CD4-positive, alpha-beta T cell treated with Interleukin-2 at 100 ng/mL for 4 hours (primary cell): ENCODE measurements around the gene GBP1.
A peak's percentile ranks its signal among the peaks of the same experiment; 100 is the strongest.
"Not testable (repeated sequence)": the region's sequence is repeated elsewhere in the genome, so short reads cannot be mapped to it uniquely, and the experiment has no call there.

Experiments used
- DNase-seq: peaks from one replicate; pipeline ENCODE4 v3.0.0-alpha.2; 2020; ENCODE audit warnings: low spot score

The GBP1 gene, protein sequence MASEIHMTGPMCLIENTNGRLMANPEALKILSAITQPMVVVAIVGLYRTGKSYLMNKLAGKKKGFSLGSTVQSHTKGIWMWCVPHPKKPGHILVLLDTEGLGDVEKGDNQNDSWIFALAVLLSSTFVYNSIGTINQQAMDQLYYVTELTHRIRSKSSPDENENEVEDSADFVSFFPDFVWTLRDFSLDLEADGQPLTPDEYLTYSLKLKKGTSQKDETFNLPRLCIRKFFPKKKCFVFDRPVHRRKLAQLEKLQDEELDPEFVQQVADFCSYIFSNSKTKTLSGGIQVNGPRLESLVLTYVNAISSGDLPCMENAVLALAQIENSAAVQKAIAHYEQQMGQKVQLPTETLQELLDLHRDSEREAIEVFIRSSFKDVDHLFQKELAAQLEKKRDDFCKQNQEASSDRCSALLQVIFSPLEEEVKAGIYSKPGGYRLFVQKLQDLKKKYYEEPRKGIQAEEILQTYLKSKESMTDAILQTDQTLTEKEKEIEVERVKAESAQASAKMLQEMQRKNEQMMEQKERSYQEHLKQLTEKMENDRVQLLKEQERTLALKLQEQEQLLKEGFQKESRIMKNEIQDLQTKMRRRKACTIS

DNA sequence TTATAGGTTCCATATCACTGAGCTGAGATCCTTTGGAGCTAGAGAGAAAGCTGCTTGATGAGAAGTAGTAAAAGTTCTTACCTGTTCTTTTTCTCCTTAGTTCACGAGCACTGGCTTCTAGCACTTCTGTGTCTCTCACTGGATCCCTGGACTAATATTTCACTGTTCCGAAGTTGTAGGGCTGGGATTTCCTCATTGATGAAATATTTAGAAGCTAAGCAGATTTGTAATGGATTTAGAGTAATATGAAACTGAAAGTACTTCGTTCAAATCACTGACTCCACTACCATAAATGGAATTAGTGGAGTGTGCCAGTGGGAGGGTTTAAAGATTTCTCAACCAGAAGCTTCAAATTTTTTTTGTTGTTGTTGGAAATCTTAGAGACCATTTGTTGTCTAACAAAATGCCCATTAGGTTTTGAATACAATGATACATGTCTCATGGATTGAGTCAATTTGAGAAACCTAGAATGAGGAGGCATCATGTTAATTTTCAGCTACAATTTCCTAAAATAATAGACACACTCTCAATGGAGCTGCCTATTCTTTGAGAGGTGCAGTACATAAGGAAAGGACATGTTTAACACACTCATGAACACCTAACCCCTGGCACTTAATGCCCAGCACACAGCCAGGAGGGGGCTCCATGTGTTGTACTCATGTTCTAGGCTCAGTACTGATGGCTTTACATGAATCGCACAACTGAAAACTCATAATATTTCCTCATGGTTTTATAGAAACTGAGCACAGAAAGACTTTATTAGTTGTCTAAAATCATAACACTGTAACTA is at the start of gene GBP1:
Gene GBP1 (minus strand): TSS at position 130 of the 790 bp plus-strand sequence. CDS start 1,974 bp downstream, outside the sequence.
- DNase-seq, result peak; percentile 64

DNA sequence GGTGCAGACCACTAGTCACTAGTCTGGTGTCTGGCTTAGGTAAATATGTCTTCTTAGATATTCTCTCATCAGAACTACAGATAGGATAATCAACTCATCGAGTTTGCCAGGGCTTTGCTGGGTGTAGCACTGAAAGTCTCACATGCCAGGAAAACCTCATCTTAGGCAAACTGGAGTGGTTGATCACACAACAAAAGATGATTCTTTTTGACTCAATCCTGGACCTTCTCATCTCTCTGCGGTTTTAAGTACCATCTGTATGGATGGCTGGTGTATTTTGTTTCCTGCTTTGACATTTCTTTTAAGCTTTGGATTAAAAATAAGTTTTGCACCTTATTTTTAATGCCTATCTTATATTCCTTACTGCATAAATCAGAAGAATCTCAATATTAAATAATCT is 49.7 kb upstream of the GBP1 start:
- DNase-seq, result no peak

DNA sequence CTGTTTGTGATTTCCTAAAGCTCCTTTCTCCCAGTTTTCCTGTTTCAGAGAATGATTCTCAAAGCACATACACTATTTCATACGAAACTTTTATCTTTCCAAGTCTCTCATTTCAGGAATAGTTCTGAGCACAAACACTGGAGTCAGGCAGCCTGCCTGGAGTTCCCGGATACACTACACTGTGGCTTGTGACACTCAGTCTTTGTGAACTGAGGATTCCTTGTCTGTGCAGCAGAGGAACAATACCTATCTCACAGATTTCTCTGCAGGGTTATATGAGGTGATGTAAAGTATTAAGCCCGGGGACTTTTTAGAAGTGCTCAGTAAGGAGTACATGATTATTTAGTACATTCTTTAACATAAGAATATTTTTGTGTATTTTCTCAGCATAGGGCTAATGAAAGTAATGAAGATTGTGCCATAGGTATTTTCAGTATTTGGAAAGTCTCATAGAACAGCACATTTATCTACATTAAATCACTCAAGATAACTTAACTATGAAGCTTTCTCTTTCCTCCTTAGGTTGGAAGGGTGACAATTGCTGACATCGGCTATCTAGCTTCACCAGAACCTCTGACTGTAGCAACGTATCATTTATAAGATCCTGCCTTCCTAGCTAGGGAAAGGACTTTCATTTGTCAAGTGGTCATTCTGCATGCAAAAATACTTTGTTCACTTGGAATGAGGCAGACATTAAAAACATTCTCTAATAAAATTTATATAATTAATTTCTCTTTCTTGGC is 48.0 kb upstream of the GBP1 start:
- DNase-seq, result no peak

DNA sequence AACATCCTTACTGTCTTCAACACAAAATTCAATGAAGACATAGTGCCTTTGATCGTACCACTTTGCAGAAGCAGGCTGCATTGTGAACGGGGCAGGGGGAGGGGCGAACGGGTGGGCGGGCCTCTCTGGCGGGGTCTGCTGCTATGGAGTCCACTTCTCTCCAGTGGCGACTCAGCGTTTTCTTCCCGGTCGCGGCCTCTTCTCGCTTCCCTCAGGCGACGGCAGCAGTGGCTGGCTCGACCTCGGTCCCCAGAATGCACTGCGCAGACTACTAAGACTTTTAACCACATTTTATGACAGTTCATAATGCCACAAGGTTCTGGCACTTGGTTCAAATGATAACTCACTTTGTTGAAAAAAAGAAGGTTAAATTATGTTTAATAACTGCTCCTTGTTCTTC is 39.7 kb upstream of the GBP1 start:
- DNase-seq, result no peak

DNA sequence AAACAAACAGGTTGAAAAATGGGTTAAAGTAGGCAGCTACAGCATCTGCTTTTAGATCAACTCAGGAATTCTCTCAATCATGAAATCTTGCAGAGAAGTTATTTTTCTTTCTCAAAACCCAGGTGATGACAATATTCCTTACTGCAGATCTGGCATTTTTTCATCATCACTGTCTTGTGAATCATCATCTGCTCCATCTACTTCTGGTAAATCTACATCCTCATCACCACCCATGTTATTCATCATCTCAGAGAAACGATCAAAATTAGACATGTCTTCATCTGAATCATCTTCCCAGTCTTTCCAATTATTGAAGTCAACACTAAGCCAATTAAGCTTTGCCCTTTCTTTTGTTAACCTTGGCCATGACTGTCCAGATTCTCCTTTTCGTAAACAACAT is 39.1 kb upstream of the GBP1 start:
- no peak for DNase-seq

DNA sequence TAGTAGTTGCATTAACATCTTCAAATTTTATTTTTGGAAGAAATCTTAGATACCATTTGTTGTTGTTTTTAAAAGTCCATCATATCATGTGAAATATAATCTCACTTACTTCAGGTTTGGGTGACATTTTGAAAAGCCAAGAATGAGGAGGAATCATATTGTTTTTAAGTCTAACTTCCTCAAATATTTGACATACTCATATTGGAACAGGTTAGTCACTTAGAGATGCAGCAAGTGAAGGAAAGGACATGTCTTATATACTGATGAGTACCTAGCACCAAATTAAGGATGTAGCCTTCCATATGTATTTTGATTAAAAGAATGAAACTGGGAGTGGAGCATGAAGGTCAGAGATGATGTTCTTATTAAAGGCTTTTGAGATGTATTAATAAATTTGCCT is 37.0 kb upstream of the GBP1 start:
- no peak for DNase-seq

DNA sequence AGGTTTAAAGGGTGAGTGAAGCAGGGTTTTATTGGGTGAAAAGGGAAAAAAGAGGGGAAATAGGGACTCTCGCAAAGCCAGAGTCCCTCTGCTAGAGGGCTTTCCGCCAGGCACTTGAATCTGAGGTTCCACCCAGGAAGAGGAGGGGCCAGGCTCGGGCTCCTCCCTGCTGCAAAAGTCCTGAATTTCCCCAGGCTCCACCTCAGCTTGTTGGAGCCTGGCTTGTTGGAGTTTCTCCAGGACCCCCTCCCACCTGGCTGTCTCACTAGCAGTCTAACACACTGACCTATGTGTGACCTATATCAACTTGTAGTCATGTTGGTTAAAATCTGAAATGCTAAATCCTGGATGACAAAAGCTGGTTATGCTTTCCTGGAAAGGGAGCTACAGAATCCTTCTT is 35.4 kb upstream of the GBP1 start:
- no peak for DNase-seq

DNA sequence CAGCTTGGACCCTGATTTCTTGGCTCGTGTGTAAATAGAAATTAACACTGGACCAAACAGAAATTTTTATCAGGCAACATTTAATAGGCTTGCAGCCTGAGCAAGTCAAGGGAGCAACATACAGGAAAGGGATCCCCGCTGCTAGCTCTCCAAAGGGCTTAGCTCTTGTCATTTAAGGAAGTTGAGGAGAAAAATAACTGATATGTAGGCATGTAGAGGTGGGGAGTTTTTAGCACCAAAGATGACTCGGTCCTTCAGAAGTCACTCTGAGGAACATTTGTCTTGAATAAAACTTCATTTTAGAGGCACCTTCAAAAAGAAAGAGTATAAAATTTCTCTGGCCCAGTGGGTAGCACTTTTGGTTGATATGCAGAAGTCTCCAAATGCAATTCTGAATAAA is 33.8 kb upstream of the GBP1 start:
- DNase-seq, result no peak

DNA sequence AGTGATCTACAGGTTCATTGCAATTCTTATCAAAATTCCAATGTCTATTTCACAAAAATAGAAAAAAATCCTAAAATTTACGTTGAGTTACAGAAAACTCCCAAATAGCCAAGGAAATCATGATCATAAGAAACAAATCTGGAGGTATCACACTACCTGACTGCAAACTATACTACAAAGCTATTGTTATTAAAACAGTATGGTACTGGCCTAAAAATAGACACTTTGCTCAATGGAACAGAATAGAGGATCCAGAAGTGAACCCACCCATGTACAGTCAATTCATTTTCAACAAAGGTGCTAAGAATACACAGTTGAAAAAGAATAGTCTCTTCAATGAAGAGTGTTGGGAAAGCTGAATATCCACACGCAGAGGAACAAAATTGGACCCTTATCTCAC is 30.7 kb upstream of the GBP1 start:
- DNase-seq, result no peak

DNA sequence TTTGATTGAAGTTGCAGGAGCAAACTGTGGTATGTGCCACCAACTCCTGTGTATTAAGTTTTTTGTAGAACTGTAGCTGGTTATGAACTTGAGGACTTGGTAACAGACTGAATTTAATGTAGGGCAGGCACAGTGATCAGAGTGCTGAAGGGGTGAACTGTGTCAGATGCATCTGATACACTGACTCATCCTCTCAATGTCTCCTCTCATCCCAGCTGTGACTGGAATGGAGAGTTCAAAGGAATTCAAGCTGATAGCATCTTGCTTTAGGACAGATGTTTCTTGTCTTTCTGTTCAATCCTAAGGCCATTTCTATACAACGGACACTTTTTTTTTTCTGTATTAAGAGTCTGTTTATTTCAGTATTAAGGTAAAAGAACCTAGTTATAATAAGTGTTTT is 25.0 kb upstream of the GBP1 start:
- DNase-seq, result no peak

DNA sequence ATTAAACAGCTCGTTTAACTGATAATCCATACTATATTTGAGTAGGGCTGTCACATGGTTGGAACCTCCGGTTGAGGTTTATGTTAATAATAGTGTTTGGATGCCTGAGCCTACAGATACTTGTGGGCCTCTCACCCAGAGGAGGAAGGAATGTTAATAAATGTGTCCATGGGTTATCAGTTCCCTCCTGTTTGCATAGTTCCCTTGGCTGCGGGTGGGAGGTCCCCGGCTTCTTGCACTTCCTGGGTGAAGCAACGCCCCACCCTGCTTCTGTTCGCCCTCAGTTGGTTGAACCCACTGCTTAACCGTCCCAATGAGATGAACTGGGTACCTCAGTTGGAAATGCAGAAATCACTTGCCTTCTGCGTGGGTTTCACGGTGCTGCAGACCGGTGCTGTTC is 23.6 kb upstream of the GBP1 start:
- DNase-seq, result no peak

DNA sequence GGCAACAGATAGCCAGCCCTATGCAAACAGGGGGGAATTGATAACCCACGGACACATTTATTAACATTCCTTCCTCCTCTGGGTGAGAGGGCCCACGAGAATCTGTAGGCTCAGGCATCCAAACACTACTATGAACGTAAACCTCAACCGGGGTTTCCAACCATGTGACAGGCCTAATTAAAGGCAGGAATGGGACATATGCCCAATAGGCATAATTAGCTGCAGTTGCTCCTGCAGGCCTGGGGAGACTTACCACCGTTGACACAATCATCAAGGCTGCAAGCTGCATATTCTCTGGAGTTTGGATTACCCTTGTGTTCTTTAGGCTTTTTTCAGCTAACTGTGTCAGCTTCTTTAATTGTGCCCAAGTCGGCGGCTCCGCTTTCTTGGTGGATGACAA is 22.2 kb upstream of the GBP1 start:
- DNase-seq, result no peak

DNA sequence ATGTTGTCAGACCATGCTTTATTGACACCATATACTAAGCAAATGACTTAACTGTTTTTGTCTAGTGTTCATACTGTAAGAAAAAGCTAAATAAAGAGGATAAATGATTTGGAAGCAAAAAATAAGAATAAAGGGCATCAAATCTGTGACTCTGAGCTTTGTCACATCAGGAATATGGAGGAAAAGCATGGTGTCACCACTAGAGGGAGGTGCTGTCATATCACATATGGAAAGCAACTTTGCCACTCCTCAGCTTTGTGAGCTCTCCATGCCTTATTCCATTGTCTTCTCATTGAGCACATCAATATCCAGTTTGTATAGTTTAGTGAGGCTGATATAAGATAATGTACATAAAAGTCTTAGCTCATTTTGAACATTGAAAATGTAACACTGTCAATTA is 20.8 kb upstream of the GBP1 start:
- peak; percentile 82 for DNase-seq

DNA sequence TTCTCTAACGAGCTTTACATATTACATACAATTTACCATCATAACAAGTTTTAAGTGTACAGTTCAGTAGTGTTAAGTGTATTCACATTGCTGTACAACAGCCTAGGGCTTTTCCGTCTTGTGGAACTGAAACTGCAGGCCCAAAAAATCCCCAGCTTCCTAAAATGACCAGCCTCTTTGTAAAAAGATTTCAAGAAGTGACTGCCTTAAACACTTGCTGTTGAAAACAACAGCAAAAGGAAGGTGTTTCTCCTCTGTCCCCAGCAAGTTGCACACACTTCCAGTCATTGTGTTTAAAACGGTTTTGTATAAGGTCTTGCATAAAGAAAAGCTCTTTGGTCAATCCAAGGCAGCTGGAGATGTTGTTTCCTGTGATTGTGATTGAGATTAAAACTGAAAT is 16.0 kb upstream of the GBP1 start:
- no peak for DNase-seq

DNA sequence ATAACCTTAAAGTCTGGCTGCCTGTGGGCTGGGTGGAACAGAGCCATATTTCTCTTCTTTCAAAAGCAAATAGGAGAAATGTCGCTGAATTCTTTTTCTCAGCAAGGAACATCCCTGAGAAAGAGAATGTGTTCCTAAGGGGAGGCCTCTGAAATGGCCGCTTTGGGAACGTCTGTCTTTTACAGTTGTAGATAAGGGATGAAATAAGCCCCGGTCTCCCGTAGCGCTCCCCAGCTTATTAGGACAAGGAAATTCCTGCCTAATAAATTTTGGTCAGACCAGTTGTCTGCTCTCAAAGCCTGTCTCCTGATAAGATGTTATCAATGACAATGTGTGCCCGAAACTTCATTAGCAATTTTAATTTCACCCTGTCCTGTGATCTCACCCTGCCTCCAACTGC is 15.1 kb upstream of the GBP1 start:
- not testable (repeated sequence) for DNase-seq

DNA sequence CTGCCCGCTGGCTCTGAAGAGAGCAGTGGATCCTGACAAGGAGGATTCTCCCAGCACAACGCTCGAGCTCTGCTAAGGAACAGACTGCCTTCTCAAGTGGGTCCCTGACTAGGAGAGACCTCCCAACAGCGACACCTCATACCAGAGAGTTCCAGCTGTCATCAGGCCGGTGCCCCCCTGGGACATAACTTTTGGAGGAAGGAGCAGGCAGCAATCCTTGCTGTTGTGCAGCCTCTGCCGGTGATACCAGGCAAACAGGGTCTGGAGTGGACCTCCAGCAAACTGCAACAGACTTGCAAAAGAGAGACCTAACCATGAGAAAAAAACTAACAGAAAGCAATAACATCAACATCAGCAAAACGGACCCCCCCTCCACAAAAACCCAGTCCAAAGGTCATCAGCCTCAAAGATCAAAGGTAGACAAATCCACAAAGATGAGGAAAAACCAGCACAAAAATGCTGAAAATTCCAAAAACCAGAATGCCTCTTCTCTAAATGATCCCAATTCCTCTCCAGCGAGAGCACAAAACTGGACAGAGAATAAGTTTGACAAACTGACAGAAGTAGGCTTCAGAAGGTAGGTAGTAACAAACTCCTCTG is 7.6 kb upstream of the GBP1 start:
- not testable (repeated sequence) for DNase-seq

DNA sequence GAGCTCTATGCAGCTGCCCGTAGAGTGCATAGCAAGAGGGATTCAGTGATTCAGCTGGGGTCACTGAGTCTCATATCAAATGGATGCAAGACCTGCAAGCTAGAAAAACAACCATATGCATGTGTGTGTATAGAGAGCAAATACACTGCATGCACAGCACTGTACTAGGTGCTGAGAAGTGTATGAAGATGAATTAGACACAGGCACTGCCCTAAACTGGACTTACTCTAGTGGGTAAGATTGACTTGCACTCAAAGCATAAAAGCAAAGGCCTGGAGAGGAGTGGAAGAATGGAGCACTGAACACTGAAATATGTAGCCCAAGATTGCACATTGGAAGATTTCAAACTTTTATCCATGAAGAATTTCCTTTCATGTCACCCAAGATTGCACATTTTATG is 5.5 kb upstream of the GBP1 start:
- no peak for DNase-seq

DNA sequence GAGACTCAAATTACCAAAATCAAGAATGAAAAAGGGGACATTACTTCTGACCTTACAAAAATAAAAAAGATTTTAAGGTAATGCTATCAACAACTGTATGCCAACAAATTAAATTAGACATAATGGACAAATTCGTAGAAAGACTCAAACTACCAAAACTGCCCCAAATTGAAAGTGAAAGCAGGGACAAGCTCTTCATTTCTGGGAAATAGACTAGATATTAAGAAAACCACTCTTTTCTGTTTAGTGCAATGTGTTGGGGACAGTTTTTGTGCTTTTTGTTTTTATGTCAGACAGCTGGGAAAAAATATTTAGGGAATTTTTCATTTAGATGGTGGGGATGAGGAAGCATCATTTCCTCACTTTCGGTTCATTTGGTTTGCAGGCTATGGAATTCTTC is 4.9 kb upstream of the GBP1 start:
- DNase-seq, result peak; percentile 61

DNA sequence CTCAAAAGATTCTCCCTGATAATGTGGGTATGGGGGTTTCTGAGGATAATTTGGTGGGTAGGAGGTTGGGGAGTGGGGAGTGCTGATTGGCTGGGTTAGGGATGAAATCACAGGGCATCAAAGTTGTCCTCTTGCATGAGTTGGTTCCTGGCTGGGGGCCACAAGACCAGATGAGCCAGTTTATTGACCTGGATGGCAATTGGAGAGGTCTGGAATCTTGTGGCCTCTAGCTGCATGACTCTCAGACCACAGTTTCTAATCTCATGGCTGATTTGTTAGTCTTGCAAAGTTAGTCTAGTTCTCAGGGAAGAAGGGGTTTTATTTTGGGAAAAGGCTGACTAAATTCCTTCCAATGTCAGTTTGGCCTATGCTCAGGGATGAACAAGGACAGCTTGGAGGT is 3.3 kb upstream of the GBP1 start:
- no peak for DNase-seq

DNA sequence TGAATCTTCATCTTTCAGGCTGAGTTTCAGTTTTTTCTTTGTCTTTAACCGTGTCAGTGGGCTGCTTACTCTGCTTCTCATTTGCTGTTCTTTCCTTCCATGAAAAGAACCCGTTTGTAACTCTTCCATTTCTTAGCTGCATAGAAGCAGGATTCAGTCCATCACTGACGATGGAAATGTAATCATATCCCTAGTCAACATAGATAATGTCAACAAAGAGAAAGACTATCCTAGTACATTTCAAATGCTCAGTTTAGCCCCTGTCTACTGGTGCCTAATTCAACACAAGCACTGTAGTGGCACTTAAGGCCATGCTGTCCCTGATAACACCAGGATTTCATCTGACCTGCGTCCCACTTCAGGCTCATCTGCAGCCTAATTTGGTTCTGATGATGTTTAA is 376 bp downstream of the GBP1 start:
- DNase-seq, result no peak

DNA sequence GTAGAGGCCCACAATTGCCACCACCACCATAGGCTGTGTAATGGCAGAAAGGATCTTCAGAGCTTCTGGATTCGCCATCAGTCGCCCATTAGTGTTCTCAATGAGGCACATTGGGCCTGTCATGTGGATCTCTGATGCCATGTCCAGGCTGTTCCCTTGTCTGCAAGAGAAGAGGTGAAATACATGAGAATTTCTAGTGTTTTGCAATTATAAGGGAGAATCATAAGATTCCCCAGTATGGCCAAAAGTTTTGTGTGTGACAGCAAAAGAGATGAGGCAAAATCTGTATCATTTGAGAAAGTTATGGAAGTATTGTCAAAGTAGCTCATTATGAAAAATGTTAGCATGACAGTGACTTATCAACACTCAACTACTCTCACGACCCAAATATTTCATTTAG is 1.9 kb downstream of the GBP1 start:
- DNase-seq, result no peak

DNA sequence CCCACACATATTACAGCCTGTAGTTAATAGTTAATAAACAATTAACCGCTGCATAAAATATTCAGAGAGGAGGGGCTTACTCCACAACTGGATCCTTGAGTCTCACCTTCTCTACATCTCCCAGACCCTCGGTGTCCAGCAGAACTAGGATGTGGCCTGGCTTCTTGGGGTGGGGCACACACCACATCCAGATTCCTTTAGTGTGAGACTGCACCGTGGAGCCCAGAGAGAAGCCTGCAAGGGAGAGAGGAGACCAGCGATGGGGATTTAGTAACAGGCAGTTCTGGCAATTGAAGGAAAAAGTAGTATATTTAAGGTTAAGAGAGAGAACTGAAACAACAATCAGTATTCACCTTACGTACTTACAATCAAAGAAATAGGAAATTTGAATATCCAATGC is 4.9 kb downstream of the GBP1 start:
- DNase-seq, result no peak
